Ishikawa (cell line): ENCODE results near the gene CDC5L.

Source experiments
- CREB1 ChIP-seq: IDR thresholded peaks from 2 replicates; pipeline ENCODE4 v1.6.1; 2012; ENCODE audit warnings: low read depth
- EP300 ChIP-seq: IDR thresholded peaks from 2 replicates; pipeline ENCODE4 v1.6.1; 2012; ENCODE audit warnings: borderline replicate concordance
- MAX ChIP-seq: IDR thresholded peaks from 2 replicates; pipeline ENCODE4 v1.6.1; 2012
- RAD21 ChIP-seq: IDR thresholded peaks from 2 replicates; pipeline ENCODE4 v1.6.1; 2012; ENCODE audit warnings: low read depth
- TEAD4 ChIP-seq: IDR thresholded peaks from 2 replicates; pipeline ENCODE4 v1.6.1; 2012

DNA sequence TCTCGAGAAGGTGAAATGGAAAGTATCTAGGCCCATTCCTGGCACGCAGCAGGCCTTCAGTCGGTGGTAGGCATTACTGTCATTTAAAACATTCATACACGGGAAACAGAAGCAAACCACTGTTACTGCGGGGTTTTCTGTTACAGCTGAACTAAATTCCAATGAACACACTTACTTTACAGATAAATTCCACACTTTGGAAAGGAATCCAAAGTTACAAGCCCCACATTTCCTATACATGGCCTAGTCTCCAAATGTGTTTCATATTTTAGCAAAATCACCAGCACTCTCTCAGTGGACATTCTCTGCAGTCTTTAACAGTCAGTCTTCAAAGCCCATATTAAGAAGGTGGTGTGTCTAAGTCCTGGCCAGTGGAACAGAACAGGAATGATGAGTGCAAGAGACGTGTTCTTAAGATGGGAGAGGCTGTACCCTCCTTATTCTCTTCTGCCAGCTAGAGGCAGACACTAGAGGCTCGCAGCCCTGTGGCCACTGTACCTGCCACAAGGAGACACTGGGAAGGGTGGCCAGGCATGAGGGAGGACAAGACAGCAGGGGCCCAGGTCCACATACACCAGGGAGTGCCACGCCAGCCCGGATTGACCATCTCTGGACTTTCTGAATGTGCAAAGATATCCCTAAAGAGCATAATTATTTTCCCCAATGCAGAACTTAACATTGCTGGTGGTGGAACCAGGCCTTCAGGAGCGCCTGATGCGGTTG, 76.4 kb downstream of the CDC5L start:
- TF ChIP-seq EP300 (no peak), TEAD4 (no peak), RAD21 (no peak), MAX (no peak), CREB1 (no peak)
